Measurements from ENCODE around the gene SLC26A11.
"Not testable (repeated sequence)": the region's sequence is repeated elsewhere in the genome, so short reads cannot be mapped to it uniquely, and the experiment has no call there.

SLC26A11 gene

GRCh38 chr17:80198144-80198661 is 22.0 kb upstream of the SLC26A11 start:
- no peak for DNase-seq

- not testable (repeated sequence) for DNase-seq
Measured at GRCh38 chr17:80199295-80199694, 20.9 kb upstream of the SLC26A11 start.

- DNase-seq = no peak
Measured at GRCh38 chr17:80201446-80201845, 18.8 kb upstream of the SLC26A11 start.

- no peak for DNase-seq
Measured at GRCh38 chr17:80202197-80202596, 18.0 kb upstream of the SLC26A11 start.

- DNase-seq = no peak
Measured at GRCh38 chr17:80203471-80203963, 16.7 kb upstream of the SLC26A11 start.

- no peak for DNase-seq
Measured at GRCh38 chr17:80204626-80205468, 15.4 kb upstream of the SLC26A11 start.

DNA sequence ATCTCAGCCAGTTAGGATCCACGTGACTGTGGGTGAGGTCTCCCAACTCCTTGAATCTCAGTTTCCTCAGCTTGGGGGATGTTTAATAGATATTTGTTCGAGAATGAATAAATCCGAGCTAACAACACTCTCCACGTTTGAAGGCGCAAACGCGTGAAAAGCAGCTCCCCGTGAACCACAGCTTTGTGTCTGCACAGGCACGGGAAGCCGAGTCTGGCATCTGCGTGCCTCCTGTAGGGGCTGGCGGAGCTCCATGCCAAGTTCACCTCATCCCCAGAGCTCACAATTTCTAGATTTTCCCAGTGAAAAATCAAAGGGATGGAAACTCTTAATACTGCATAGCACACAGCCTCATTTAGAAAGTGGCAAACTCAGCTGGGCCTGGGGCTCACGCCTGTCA is 14.4 kb upstream of the SLC26A11 start:
- DNase-seq = no peak

GRCh38 chr17:80208050-80208449 is 12.2 kb upstream of the SLC26A11 start:
- DNase-seq = no peak

GRCh38 chr17:80209765-80210164 is 10.5 kb upstream of the SLC26A11 start:
- DNase-seq = no peak

DNA sequence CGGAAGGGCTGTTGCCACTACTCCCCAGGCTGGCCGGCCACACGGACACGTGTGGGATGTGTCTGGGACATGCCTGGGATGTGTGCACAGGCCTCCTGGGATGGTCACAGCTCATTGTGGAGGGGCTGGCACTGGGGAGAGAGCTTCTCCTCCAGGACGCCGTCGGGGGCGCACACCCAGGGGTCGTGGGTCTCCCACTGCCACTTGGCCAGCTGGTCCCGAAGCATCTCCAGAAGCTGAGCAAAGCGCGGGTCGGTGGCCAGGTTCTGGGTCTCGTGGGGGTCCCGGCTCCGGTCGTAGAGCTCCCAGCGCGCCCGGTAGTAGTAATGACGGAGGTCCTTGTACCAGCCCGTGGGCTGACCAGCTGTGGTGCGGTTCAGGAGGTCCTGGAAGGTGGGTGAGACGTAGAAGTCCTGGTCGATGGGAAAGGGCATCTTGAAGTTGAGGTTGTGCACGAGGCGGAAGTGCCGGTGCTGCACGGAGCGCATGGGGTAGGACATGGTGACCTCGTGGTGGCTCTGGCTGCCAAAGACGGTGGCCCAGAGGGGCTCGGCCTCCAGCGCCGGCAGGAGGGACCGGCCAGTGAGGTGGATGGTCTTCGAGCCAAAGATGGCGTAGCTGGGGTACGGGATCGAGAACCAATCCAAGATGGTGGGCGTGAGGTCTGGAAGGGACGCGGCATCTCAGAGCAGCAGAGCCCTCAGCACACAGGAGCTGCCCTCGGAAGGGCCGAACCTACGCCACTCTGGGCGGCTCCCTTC is 9.7 kb upstream of the SLC26A11 start:
- DNase-seq = no peak

- no peak for DNase-seq
Measured at GRCh38 chr17:80212109-80212508, 8.1 kb upstream of the SLC26A11 start.

DNA sequence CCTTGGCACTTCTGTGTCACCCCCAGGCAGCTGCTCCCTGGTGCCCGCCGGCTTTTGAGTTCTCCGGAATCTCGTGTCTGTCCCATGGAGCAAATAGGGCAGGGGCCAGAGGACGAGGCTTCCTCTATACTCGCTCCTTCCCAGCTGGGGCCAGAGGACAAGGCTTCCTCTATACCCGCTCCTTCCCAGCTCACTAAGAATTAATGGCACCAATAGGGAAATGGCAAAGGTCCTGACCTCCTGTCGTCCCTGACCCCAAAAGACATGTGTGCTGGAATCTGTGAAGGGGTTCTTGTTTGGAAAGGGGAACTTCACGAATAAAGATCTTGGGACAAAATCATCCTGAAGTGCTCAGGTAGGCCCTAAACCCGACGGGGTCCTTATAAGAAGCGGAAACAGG is 7.7 kb upstream of the SLC26A11 start:
- DNase-seq = no peak

- no peak for DNase-seq
Measured at GRCh38 chr17:80212962-80213642, 7.1 kb upstream of the SLC26A11 start.

DNA sequence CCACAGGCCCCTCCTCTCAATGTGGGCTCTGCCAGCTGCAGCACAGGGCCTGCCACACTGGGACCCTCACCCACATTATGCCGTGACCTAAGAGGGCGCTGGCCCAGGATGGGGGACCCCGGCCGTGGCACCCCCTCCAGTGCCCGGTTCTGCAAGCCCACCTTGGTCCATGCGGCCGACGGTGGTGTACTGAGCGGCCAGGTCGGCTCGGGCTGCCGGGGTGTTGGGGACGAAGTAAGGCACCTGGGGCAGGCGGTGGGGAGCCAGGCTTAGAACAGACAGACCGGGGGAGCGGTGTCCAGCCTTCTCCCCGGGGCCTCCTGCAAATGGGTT is 6.6 kb upstream of the SLC26A11 start:
- DNase-seq = no peak

DNA sequence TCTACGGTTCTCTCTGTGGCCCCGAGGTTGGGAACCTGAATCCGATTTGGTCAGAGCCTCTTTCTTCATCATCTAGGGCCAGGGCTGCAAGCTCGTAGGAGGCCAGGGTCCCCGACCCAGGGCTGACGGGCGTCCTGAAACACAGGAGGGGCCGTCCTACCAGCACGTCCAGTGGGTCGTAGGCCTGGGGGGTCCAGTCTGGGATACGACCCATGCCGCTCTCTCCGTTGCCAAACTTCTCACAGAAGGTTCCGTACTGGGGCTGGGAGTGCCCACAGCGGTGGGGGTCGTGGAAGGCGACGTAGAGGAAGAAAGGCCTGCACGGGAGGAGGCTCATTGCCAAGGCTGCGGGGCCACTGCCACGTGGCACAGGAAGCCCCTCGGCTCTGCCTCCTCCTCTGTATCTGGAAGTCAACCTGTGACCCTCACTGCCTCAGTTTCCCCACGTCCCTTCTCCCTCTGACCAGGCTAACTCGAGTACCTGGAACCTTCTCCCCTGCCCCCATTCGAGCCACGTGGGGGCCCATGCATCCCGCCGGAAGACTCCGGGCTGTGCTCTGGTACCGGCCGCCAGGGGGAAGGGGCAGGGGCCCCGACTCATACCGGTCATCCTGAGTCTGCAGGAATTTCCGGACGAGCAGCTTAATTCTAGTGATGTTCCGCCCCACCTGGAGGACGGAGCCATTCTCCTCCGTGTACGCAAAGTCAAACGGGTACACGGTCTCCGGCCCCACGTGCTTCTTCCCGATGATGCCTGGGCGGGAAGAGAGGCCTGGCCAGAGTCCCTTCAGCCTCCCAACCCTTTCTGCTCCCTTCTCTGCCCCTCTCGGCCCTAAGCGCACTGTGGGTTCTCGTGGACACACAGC is 6.0 kb upstream of the SLC26A11 start:
- no peak for DNase-seq

- no peak for DNase-seq
Measured at GRCh38 chr17:80214878-80215210, 5.4 kb upstream of the SLC26A11 start.

- no peak for DNase-seq
Measured at GRCh38 chr17:80216473-80217456, 3.5 kb upstream of the SLC26A11 start.

DNA sequence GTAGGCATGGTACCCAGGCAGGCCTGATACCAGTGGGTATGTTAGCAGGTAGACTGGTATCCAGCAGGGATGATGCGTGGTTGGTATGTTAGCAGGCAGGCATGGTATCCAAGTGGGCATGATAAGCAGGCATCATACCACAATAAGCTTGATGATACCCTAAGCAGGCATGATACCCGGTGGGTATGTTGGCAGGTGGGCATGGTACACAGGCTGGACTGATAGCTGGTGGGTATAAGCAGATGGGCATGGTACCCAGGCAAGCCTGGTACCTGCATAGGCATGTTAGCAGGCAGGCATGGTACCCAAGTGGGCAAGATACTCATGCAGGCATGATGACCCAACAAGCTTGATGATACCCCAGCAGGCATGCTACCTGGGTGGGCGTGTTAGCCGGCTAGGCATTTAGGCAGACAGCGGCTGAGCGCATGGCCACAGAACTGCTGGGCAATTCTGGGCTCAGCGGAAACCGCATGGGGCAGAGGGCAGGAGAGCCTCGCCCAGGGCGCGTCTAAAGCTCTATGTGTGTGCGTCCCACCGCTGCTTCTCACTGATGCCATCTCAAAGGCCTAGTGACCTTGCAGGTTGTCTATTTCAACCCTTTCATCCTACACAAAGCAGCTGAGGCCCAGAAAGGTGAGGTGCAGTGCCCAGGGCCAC is 2.4 kb upstream of the SLC26A11 start:
- DNase-seq = no peak

- DNase-seq = no peak
Measured at GRCh38 chr17:80218391-80218790, 1.8 kb upstream of the SLC26A11 start.

DNA sequence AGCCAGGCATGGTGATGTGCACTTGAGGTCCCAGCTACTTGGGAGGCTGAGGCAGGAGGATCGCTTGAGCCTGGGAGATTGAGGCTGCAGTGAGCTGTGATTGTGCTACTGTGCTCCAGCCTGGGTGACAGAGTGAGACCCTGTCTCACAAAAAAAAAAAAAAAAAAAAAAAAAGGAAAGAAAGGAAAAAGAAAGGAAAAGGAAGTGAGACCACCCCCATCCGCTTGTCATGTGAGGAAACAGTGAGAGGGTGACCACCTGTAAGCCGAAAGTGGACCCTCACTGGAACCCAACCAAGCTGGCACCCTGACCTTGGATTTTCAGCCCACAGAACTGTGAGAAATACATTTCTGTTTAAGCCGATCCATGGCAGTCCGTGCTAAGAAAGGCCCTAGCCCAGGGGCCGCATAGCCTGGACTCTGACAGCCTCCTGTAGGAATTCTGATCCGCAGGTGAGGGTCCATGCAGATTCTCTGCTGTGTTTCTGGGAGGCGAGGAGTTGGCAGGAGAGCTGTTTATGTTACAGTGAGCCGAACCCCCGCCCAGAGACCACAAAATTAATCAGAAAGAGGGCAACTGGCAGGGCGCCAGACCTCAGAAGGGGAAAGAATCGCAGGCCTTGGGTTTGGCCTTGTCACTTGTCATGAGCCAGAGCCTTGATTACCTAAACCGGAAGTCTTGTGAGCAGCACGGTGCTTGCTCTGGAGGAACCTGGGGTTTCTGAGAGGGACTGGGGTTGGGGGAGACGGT is 1.0 kb upstream of the SLC26A11 start:
- DNase-seq = peak; percentile 95 to 96
